Activated CD4-positive, alpha-beta T cell treated with anti-CD3 and anti-CD28 coated beads, Interleukin-2, amount 50 U/mL, for 4 hours (primary cell): ENCODE data around the gene AUTS2.
"Not testable (repeated sequence)": the region's sequence is repeated elsewhere in the genome, so short reads cannot be mapped to it uniquely, and the experiment has no call there.

Source experiments
- DNase-seq, 2 experiments: peaks; one replicate each; pipeline ENCODE4 v3.0.0-alpha.2; 2020

The AUTS2 gene

GRCh38 chr7:70781922-70782311 is 1183.6 kb downstream of the AUTS2 start:
- no peak for DNase-seq

- DNase-seq: no peak
Measured at GRCh38 chr7:70782796-70783195, 1184.5 kb downstream of the AUTS2 start.

- no peak for DNase-seq
Measured at GRCh38 chr7:70785427-70785826, 1187.2 kb downstream of the AUTS2 start.

- DNase-seq: no peak
Measured at GRCh38 chr7:70786076-70786475, 1187.8 kb downstream of the AUTS2 start.

- DNase-seq: no peak
Measured at GRCh38 chr7:70787286-70787685, 1189.0 kb downstream of the AUTS2 start.

GRCh38 chr7:70787771-70788170 is 1189.5 kb downstream of the AUTS2 start:
- no peak for DNase-seq

- DNase-seq: peak in 1 of 2 experiments; percentile 7
Measured at GRCh38 chr7:70788276-70788675, 1190.0 kb downstream of the AUTS2 start.

- DNase-seq: no peak
Measured at GRCh38 chr7:70789481-70790214, 1191.4 kb downstream of the AUTS2 start.

GRCh38 chr7:70790215-70791073 is 1192.2 kb downstream of the AUTS2 start:
- no peak for DNase-seq

GRCh38 chr7:70791341-70791740 is 1193.1 kb downstream of the AUTS2 start:
- no peak for DNase-seq

- DNase-seq: no peak
Measured at GRCh38 chr7:70793060-70793459, 1194.8 kb downstream of the AUTS2 start.

GRCh38 chr7:70793821-70794220 is 1195.5 kb downstream of the AUTS2 start:
- no peak for DNase-seq

- no peak for DNase-seq
Measured at GRCh38 chr7:70794962-70795361, 1196.7 kb downstream of the AUTS2 start.

- DNase-seq: no peak
Measured at GRCh38 chr7:70795948-70796347, 1197.7 kb downstream of the AUTS2 start.

- DNase-seq: no peak
Measured at GRCh38 chr7:70797109-70797514, 1198.8 kb downstream of the AUTS2 start.

GRCh38 chr7:70799841-70800405 is 1201.6 kb downstream of the AUTS2 start:
- no peak for DNase-seq

GRCh38 chr7:70805360-70805759 is 1207.1 kb downstream of the AUTS2 start:
- no peak for DNase-seq

- DNase-seq: no peak
Measured at GRCh38 chr7:70807650-70808049, 1209.4 kb downstream of the AUTS2 start.

- DNase-seq: no peak
Measured at GRCh38 chr7:70808876-70809275, 1210.6 kb downstream of the AUTS2 start.

GRCh38 chr7:70810558-70811139 is 1212.4 kb downstream of the AUTS2 start:
- no peak for DNase-seq

- DNase-seq: no peak
Measured at GRCh38 chr7:70812511-70812910, 1214.2 kb downstream of the AUTS2 start.

- DNase-seq: not testable (repeated sequence)
Measured at GRCh38 chr7:70822490-70822889, 1224.2 kb downstream of the AUTS2 start.
